Forelimb muscle (tissue), 1 donor: ENCODE measurements around the gene HSDL1. TPM values are rescaled to one million over a fixed set of nuclear protein-coding genes. Genes with fewer than 3 reads are reported as not detected.

Experiments
- DNase-seq: peaks from one replicate; pipeline ENCODE4 v3.0.0-alpha.2; 2013; ENCODE audit warnings: low read depth
- polyA plus RNA-seq: library from polyadenylated mRNA; unstranded; fragments of 120-200 nt; gene quantifications from one replicate; pipeline ENCODE4 v1.2.1, GENCODE V29; 2013; ENCODE audit not compliant: insufficient read length

Gene HSDL1
- polyA plus RNA-seq, 1 donor: 17.3 TPM

GRCh38 chr16:84176192-84177053, 31.4 kb upstream of the HSDL1 start:
- DNase-seq: no peak

- DNase-seq: no peak
Observed at GRCh38 chr16:84175350-84176081, 30.5 kb upstream of the HSDL1 start.

GRCh38 chr16:84174396-84174795, 29.4 kb upstream of the HSDL1 start:
- DNase-seq: no peak

GRCh38 chr16:84169765-84170310, 24.9 kb upstream of the HSDL1 start:
- DNase-seq: no peak

GRCh38 chr16:84166796-84167695, 22.1 kb upstream of the HSDL1 start:
- DNase-seq: no peak

GRCh38 chr16:84165746-84166145, 20.8 kb upstream of the HSDL1 start:
- DNase-seq: no peak

GRCh38 chr16:84161801-84162200, 16.8 kb upstream of the HSDL1 start:
- DNase-seq: no peak

GRCh38 chr16:84161037-84161436, 16.1 kb upstream of the HSDL1 start:
- no peak for DNase-seq

GRCh38 chr16:84159800-84160199, 14.8 kb upstream of the HSDL1 start:
- DNase-seq: no peak

- no peak for DNase-seq
Observed at GRCh38 chr16:84159007-84159406, 14.0 kb upstream of the HSDL1 start.

- DNase-seq: no peak
Observed at GRCh38 chr16:84156342-84156784, 11.4 kb upstream of the HSDL1 start.

- no peak for DNase-seq
Observed at GRCh38 chr16:84155771-84156170, 10.8 kb upstream of the HSDL1 start.

- DNase-seq: no peak
Observed at GRCh38 chr16:84155226-84155625, 10.2 kb upstream of the HSDL1 start.

GRCh38 chr16:84153660-84154214, 8.8 kb upstream of the HSDL1 start:
- DNase-seq: no peak

GRCh38 chr16:84150926-84151325, 5.9 kb upstream of the HSDL1 start:
- no peak for DNase-seq

GRCh38 chr16:84144209-84144858, 643 bp downstream of the HSDL1 start:
- no peak for DNase-seq

GRCh38 chr16:84143784-84144199, 1.2 kb downstream of the HSDL1 start:
- DNase-seq: no peak

- no peak for DNase-seq
Observed at GRCh38 chr16:84143081-84143480, 1.9 kb downstream of the HSDL1 start.

- no peak for DNase-seq
Observed at GRCh38 chr16:84141143-84141670, 3.8 kb downstream of the HSDL1 start.

- no peak for DNase-seq
Observed at GRCh38 chr16:84139628-84140258, 5.2 kb downstream of the HSDL1 start.
